ENCODE measurements around the gene ACTA2.
A peak's percentile ranks its signal among the peaks of the same experiment; 100 is the strongest.
"Not testable (repeated sequence)": the region's sequence is repeated elsewhere in the genome, so short reads cannot be mapped to it uniquely, and the experiment has no call there.

The ACTA2 gene

GRCh38 chr10:88949912-88950837 is 2.4 kb downstream of the ACTA2 start:
- DNase-seq: no peak

GRCh38 chr10:88949051-88949450 is 3.5 kb downstream of the ACTA2 start:
- DNase-seq: no peak

GRCh38 chr10:88946965-88947590 is 5.5 kb downstream of the ACTA2 start:
- DNase-seq: no peak

GRCh38 chr10:88946200-88946599 is 6.4 kb downstream of the ACTA2 start:
- DNase-seq: no peak

GRCh38 chr10:88944813-88945212 is 7.8 kb downstream of the ACTA2 start:
- no peak for DNase-seq

GRCh38 chr10:88943778-88944177 is 8.8 kb downstream of the ACTA2 start:
- no peak for DNase-seq

- DNase-seq: no peak
Measured at GRCh38 chr10:88941026-88941425, 11.5 kb downstream of the ACTA2 start.

- DNase-seq: no peak
Measured at GRCh38 chr10:88938938-88939337, 13.6 kb downstream of the ACTA2 start.

GRCh38 chr10:88938039-88938438 is 14.5 kb downstream of the ACTA2 start:
- DNase-seq: no peak

- no peak for DNase-seq
Measured at GRCh38 chr10:88936656-88937055, 15.9 kb downstream of the ACTA2 start.

GRCh38 chr10:88934900-88935672 is 17.5 kb downstream of the ACTA2 start:
- peak in 51 of 56 donors; percentile 5 to 83 (median 44) for DNase-seq

- no peak for DNase-seq
Measured at GRCh38 chr10:88933564-88933963, 19.0 kb downstream of the ACTA2 start.

- peak in 38 of 56 donors; percentile 2 to 74 (median 25) for DNase-seq
Measured at GRCh38 chr10:88932539-88933256, 19.9 kb downstream of the ACTA2 start.

- not testable (repeated sequence) for DNase-seq
Measured at GRCh38 chr10:88932029-88932428, 20.5 kb downstream of the ACTA2 start.

- no peak for DNase-seq
Measured at GRCh38 chr10:88931548-88931947, 21.0 kb downstream of the ACTA2 start.

GRCh38 chr10:88928254-88928653 is 24.3 kb downstream of the ACTA2 start:
- DNase-seq: no peak

- no peak for DNase-seq
Measured at GRCh38 chr10:88927416-88927690, 25.2 kb downstream of the ACTA2 start.

GRCh38 chr10:88926566-88927415 is 25.8 kb downstream of the ACTA2 start:
- DNase-seq: no peak

GRCh38 chr10:88923520-88923919 is 29.1 kb downstream of the ACTA2 start:
- DNase-seq: no peak

- no peak for DNase-seq
Measured at GRCh38 chr10:88922041-88922440, 30.5 kb downstream of the ACTA2 start.

Measured in nucleus accumbens (tissue), 56 donors.